ENCODE results near the gene OSTM1. TPM values are rescaled to one million over a fixed set of nuclear protein-coding genes. Genes with fewer than 3 reads are reported as not detected.

The OSTM1 gene
- total and polyA plus RNA-seq, 2 experiments from 2014 or later, result 17.4 to 28.1 TPM

- no peak overlapping the region for H2AFZ ChIP-seq
- TF ChIP-seq, protein P1, sequence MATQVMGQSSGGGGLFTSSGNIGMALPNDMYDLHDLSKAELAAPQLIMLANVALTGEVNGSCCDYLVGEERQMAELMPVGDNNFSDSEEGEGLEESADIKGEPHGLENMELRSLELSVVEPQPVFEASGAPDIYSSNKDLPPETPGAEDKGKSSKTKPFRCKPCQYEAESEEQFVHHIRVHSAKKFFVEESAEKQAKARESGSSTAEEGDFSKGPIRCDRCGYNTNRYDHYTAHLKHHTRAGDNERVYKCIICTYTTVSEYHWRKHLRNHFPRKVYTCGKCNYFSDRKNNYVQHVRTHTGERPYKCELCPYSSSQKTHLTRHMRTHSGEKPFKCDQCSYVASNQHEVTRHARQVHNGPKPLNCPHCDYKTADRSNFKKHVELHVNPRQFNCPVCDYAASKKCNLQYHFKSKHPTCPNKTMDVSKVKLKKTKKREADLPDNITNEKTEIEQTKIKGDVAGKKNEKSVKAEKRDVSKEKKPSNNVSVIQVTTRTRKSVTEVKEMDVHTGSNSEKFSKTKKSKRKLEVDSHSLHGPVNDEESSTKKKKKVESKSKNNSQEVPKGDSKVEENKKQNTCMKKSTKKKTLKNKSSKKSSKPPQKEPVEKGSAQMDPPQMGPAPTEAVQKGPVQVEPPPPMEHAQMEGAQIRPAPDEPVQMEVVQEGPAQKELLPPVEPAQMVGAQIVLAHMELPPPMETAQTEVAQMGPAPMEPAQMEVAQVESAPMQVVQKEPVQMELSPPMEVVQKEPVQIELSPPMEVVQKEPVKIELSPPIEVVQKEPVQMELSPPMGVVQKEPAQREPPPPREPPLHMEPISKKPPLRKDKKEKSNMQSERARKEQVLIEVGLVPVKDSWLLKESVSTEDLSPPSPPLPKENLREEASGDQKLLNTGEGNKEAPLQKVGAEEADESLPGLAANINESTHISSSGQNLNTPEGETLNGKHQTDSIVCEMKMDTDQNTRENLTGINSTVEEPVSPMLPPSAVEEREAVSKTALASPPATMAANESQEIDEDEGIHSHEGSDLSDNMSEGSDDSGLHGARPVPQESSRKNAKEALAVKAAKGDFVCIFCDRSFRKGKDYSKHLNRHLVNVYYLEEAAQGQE (IDR thresholded peaks at IDR 0.05; ENCODE audit: unreplicated experiment), result no peak
- no peak for TF ChIP-seq EZH2 (IDR thresholded peaks at IDR 0.05; ENCODE audit: low read depth, unreplicated experiment)
- Mint-ChIP-seq H3K4me3 (no peak overlapping the region), H3K9me3 (no peaks in the 10 kb centered on the region), H3K4me1 (no peaks in the 10 kb centered on the region), H3K27ac (no peak overlapping the region), H3K27me3 (ENCODE audit: insufficient read depth, low read depth, poor library complexity) (no peaks in the 10 kb centered on the region), H3K36me3 (ENCODE audit: low read depth) (no peaks in the 10 kb centered on the region)
- no peaks in the 10 kb centered on the region for H3F3A ChIP-seq (replicated peaks; ENCODE audit: low read depth)
- DNase-seq (ENCODE audit: low spot score) (no peak), ATAC-seq (no peak)
- H3K4me1 ChIP-seq (ENCODE audit: insufficient read depth), result no peaks in the 10 kb centered on the region
- H3K4me2 ChIP-seq, result no peak overlapping the region
- no peaks in the 10 kb centered on the region for H3K27me3 ChIP-seq (ENCODE audit: insufficient read depth)
- no peaks in the 10 kb centered on the region for H3K9me2 ChIP-seq (ENCODE audit: insufficient read depth)
- H4K20me1 ChIP-seq (replicated peaks; ENCODE audit: insufficient read depth), result no peaks in the 10 kb centered on the region
- no peaks in the 10 kb centered on the region for H3K79me2 ChIP-seq (replicated peaks; ENCODE audit: insufficient read depth)
- H3K27ac ChIP-seq (ENCODE audit: low read depth), result no peak overlapping the region
- no peaks in the 10 kb centered on the region for H3K36me3 ChIP-seq (ENCODE audit: insufficient read depth)
- H3K4me3 ChIP-seq, result no peak overlapping the region
Measured at GRCh38 chr6:108100003-108100402, 25.5 kb upstream of the OSTM1 start.

DNA sequence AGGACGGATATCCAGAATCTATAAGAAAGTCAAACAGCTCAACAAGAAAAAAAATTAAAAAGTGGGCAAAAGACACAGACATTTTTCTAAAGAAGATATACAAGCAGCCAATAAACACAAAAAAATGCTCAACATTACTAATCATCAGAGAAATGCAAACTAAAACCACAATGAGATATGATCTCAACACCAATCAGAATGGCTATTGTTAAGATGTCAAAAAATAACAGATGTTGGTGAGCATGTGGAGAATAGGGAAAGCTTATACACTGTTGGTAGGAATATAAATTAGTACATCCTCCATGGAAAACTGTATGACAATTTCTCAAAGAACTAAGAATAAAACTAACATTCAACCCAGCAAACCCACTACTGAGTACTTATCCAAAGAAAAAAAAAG lies 23.3 kb upstream of the OSTM1 start:
- no peaks in the 10 kb centered on the region for H3K9me3 Mint-ChIP-seq
- DNase-seq (ENCODE audit: low spot score), result no peak
- no peak overlapping the region for H2AFZ ChIP-seq
- TF ChIP-seq, protein P1 (IDR thresholded peaks at IDR 0.05; ENCODE audit: unreplicated experiment), result no peak
- TF ChIP-seq, protein P2, sequence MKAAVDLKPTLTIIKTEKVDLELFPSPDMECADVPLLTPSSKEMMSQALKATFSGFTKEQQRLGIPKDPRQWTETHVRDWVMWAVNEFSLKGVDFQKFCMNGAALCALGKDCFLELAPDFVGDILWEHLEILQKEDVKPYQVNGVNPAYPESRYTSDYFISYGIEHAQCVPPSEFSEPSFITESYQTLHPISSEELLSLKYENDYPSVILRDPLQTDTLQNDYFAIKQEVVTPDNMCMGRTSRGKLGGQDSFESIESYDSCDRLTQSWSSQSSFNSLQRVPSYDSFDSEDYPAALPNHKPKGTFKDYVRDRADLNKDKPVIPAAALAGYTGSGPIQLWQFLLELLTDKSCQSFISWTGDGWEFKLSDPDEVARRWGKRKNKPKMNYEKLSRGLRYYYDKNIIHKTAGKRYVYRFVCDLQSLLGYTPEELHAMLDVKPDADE (IDR thresholded peaks at IDR 0.05), result no peak
- TF ChIP-seq POLR2AphosphoS5 (IDR thresholded peaks at IDR 0.05; ENCODE audit: low read depth) (no peak), ZNF462 (CRISPR knock-in tag; IDR thresholded peaks at IDR 0.05) (no peak), NANOG (IDR thresholded peaks at IDR 0.05; ENCODE audit: borderline replicate concordance) (no peak), ZNF114 (CRISPR knock-in tag; IDR thresholded peaks at IDR 0.05) (no peak)

More for the DNA sequence above, 23.3 kb upstream of the OSTM1 start:
- Histone ChIP-seq H4K20me1 (replicated peaks; ENCODE audit: insufficient read depth) (no peaks in the 10 kb centered on the region), H3K9me2 (ENCODE audit: insufficient read depth) (no peaks in the 10 kb centered on the region), H3K4me1 (ENCODE audit: insufficient read depth) (no peaks in the 10 kb centered on the region), H3K79me2 (replicated peaks; ENCODE audit: insufficient read depth) (no peaks in the 10 kb centered on the region), H3F3A (replicated peaks; ENCODE audit: low read depth) (no peaks in the 10 kb centered on the region), H3K4me3 (no peak overlapping the region), H3K36me3 (ENCODE audit: insufficient read depth) (no peaks in the 10 kb centered on the region), H3K27ac (ENCODE audit: low read depth) (no peak overlapping the region), H3K27me3 (ENCODE audit: insufficient read depth) (no peaks in the 10 kb centered on the region), H3K4me2 (no peak overlapping the region)
- no peak for ATAC-seq
- H3K27me3 Mint-ChIP-seq (ENCODE audit: insufficient read depth, low read depth, poor library complexity), result no peaks in the 10 kb centered on the region
- no peak overlapping the region for H3K4me3 Mint-ChIP-seq
- H3K36me3 Mint-ChIP-seq (ENCODE audit: low read depth), result no peaks in the 10 kb centered on the region
- no peaks in the 10 kb centered on the region for H3K4me1 Mint-ChIP-seq
- H3K27ac Mint-ChIP-seq, result no peak overlapping the region

All from GM23338 (cell line).